LNCaP clone FGC (cell line): ENCODE data around the gene CDC37L1.
A peak's percentile ranks its signal among the peaks of the same experiment; 100 is the strongest.

Source experiments
- DNase-seq: peaks from one replicate; pipeline ENCODE4 v3.0.0-alpha.2; 2011; ENCODE audit warnings: low read depth
- H3K4me3 ChIP-seq: 2 replicates; pipeline ENCODE4 v1.5.1; 2011; ENCODE audit warnings: mild to moderate bottlenecking, low read depth, low read length, control low read depth
- CTCF ChIP-seq: IDR thresholded peaks from 2 replicates; pipeline ENCODE4 v1.5.1; 2012; ENCODE audit warnings: mild to moderate bottlenecking; ENCODE audit not compliant: control insufficient read depth, insufficient read depth; ENCODE audit errors: extremely low read depth

CDC37L1 gene

GRCh38 chr9:4668604-4669003 is 10.8 kb upstream of the CDC37L1 start:
- no peak for TF ChIP-seq CTCF
- DNase-seq = no peak
- H3K4me3 ChIP-seq = no peak overlapping the region

- TF ChIP-seq CTCF = no peak
- H3K4me3 ChIP-seq = no peak overlapping the region
- DNase-seq = no peak
These were observed 9.5 kb upstream of the CDC37L1 start for GRCh38 chr9:4669890-4670289.

- H3K4me3 ChIP-seq = no peak overlapping the region
- no peak for DNase-seq
- TF ChIP-seq CTCF = no peak
These were observed 8.8 kb upstream of the CDC37L1 start for GRCh38 chr9:4670591-4670990.

- H3K4me3 ChIP-seq = no peak overlapping the region
- no peak for DNase-seq
- no peak for TF ChIP-seq CTCF
These were observed 7.6 kb upstream of the CDC37L1 start for GRCh38 chr9:4671737-4672136.

GRCh38 chr9:4674783-4675182 is 4.6 kb upstream of the CDC37L1 start:
- no peak for DNase-seq
- H3K4me3 ChIP-seq = no peak overlapping the region
- TF ChIP-seq CTCF = no peak

GRCh38 chr9:4677392-4677791 is 2.0 kb upstream of the CDC37L1 start:
- no peak overlapping the region for H3K4me3 ChIP-seq
- no peak for DNase-seq
- TF ChIP-seq CTCF = no peak

GRCh38 chr9:4678679-4679267 is 596 bp upstream of the CDC37L1 start:
- no peak for DNase-seq
- no peak for TF ChIP-seq CTCF
- peak overlapping the region; percentile 74 for H3K4me3 ChIP-seq
